Liver (tissue), 9 donors: ENCODE measurements around the gene LDLRAD4. TPM values are rescaled to one million over a fixed set of nuclear protein-coding genes. Genes with fewer than 3 reads are reported as not detected.

Experiments
- DNase-seq: peaks from one replicate; pipeline ENCODE4 v3.0.0-alpha.2; 2017; ENCODE audit warnings: low spot score
- H3K27ac ChIP-seq, 2 donors: one replicate each; pipeline ENCODE4 v1.7.0; 2013; ENCODE audit warnings: inconsistent platforms in 2 of 2, low read length in 2 of 2, control low read depth in 1 of 2, low read depth in 1 of 2, mild to moderate bottlenecking in 1 of 2
- H3K27me3 ChIP-seq, 4 donors: one replicate each; pipeline versions ENCODE4 v1.6.1 to v1.7.0; 2013; ENCODE audit warnings: low read length in 3 of 4, inconsistent platforms in 1 of 4, mild to moderate bottlenecking in 1 of 4, moderate library complexity in 1 of 4; ENCODE audit not compliant: control insufficient read depth in 4 of 4, insufficient read depth in 4 of 4
- H3K36me3 ChIP-seq, 4 donors: one replicate each; pipeline versions ENCODE4 v1.6.1 to v1.7.0; 2013; ENCODE audit warnings: low read length in 3 of 4, mild to moderate bottlenecking in 3 of 4, low read depth in 1 of 4, moderate library complexity in 1 of 4; ENCODE audit not compliant: control insufficient read depth in 4 of 4, insufficient read depth in 3 of 4
- H3K4me1 ChIP-seq, 4 donors: one replicate each; pipeline versions ENCODE4 v1.6.1 to v1.7.0; 2013; ENCODE audit warnings: low read length in 3 of 4, mild to moderate bottlenecking in 3 of 4, moderate library complexity in 1 of 4; ENCODE audit not compliant: control insufficient read depth in 4 of 4, insufficient read depth in 4 of 4
- H3K4me3 ChIP-seq, 3 donors: one replicate each; pipeline versions ENCODE4 v1.6.1 to v1.7.0; 2013; ENCODE audit warnings: low read length in 3 of 3, control low read depth in 1 of 3, low read depth in 1 of 3, mild to moderate bottlenecking in 1 of 3
- H3K9ac ChIP-seq, 2 donors: one replicate each; pipeline ENCODE4 v1.7.0; 2013; ENCODE audit warnings: low read length in 2 of 2, mild to moderate bottlenecking in 2 of 2, moderate library complexity in 2 of 2, control low read depth in 1 of 2, low read depth in 1 of 2
- H3K9me3 ChIP-seq, 4 donors: one replicate each; pipeline versions ENCODE4 v1.6.1 to v1.7.0; 2013; ENCODE audit warnings: low read length in 3 of 4; ENCODE audit not compliant: control insufficient read depth in 4 of 4
- ATF3 ChIP-seq: IDR thresholded peaks from 2 replicates; pipeline ENCODE4 v1.6.1; 2016; ENCODE audit warnings: antibody characterized with exemption
- EGR1 ChIP-seq, 2 donors: IDR thresholded peaks; 2 replicates each; pipeline ENCODE4 v1.6.1; 2016 to 2018; ENCODE audit warnings: antibody characterized with exemption in 2 of 2, low read depth in 2 of 2
- FOXA1 ChIP-seq: IDR thresholded peaks from 2 replicates; pipeline ENCODE4 v1.6.1; 2016; ENCODE audit warnings: antibody characterized with exemption
- FOXA2 ChIP-seq: IDR thresholded peaks from 2 replicates; pipeline ENCODE4 v1.6.1; 2016; ENCODE audit warnings: antibody characterized with exemption
- HNF4A ChIP-seq, 2 donors: conservative IDR thresholded peaks; 2 replicates each; pipeline ENCODE4 v1.6.1; 2016; ENCODE audit warnings: antibody characterized with exemption in 2 of 2, mild to moderate bottlenecking in 2 of 2
- HNF4G ChIP-seq: IDR thresholded peaks from 2 replicates; pipeline ENCODE4 v1.6.1; 2016; ENCODE audit warnings: antibody characterized with exemption
- JUND ChIP-seq, 2 donors: IDR thresholded peaks; 2 replicates each; pipeline ENCODE4 v1.6.1; 2016; ENCODE audit warnings: antibody characterized with exemption in 2 of 2
- MAX ChIP-seq: IDR thresholded peaks from 2 replicates; pipeline ENCODE4 v1.6.1; 2016; ENCODE audit warnings: antibody characterized with exemption
- RAD21 ChIP-seq, 2 donors: IDR thresholded peaks; 2 replicates each; pipeline ENCODE4 v1.6.1; 2016; ENCODE audit warnings: antibody characterized with exemption in 2 of 2, mild to moderate bottlenecking in 2 of 2
- RXRA ChIP-seq, 2 donors: IDR thresholded peaks; 2 replicates each; pipeline ENCODE4 v1.6.1; 2017 to 2018; ENCODE audit warnings: antibody characterized with exemption in 2 of 2, mild to moderate bottlenecking in 1 of 2
- SP1 ChIP-seq: IDR thresholded peaks from 2 replicates; pipeline ENCODE4 v1.6.1; 2018; ENCODE audit warnings: antibody characterized with exemption, mild to moderate bottlenecking
- TAF1 ChIP-seq: conservative IDR thresholded peaks from 2 replicates; pipeline ENCODE4 v1.6.1; 2016; ENCODE audit warnings: antibody characterized with exemption, mild to moderate bottlenecking
- YY1 ChIP-seq: IDR thresholded peaks from 2 replicates; pipeline ENCODE4 v1.6.1; 2016; ENCODE audit warnings: antibody characterized with exemption, mild to moderate bottlenecking
- WGBS: extraction: QIAGEN DNeasy Blood & Tissue Kit; methylation state at CpG from one replicate; pipeline ENCODE4 v1.1.7; 2013; 5-methylcytosine and 5-hydroxymethylcytosine counted together
- polyA plus RNA-seq, 2 donors: library from polyadenylated mRNA; stranded (reverse) in 1 of 2; unstranded in 1 of 2; fragments of 200-250 nt in 1 of 2; fragments of >200 nt in 1 of 2; fragmentation: Nextera tagmentation in 1 of 2; extraction: Ambion mirVana in 1 of 2; gene quantifications; one replicate each; pipeline versions ENCODE4 v1.2.1 to v1.2.3, GENCODE V29; 2013 to 2015
- total RNA-seq, 2 donors: library from RNA; depleted of rRNA; stranded (reverse); fragments of >200 nt; gene quantifications; one replicate each; pipeline ENCODE4 v1.2.3, GENCODE V29; 2014
- TF ChIP-seq, protein P1 (sequence below): IDR thresholded peaks from 2 replicates; pipeline ENCODE4 v1.6.1; 2016; ENCODE audit warnings: antibody characterized with exemption, mild to moderate bottlenecking
- TF ChIP-seq, protein P2 (sequence below): fragments of 150-350 bp; IDR thresholded peaks from 2 replicates; pipeline ENCODE4 v1.5.1; 2017; ENCODE audit warnings: improper control_type of control experiment, low read depth, low read length; ENCODE audit not compliant: missing input control
- TF ChIP-seq, protein P3 (sequence below): IDR thresholded peaks from 2 replicates; pipeline ENCODE4 v1.6.1; 2016; ENCODE audit warnings: antibody characterized with exemption
- donor health status: healthy.
- donor health status: healthy.
- donor health status: healthy.
- donor health status: healthy.
- donor health status: healthy.

Gene LDLRAD4
- total and polyA plus RNA-seq, 4 donors = 4.8 to 41.7 (median 12.7) TPM

GRCh38 chr18:13524054-13524453, 305.5 kb downstream of the LDLRAD4 start (continued):
- TF ChIP-seq YY1 = no peak
- TF ChIP-seq MAX = no peak
- no peak for TF ChIP-seq ATF3
- no peak for TF ChIP-seq RAD21 (IDR thresholded peaks at IDR 0.05)

- 88% methylated on average over 11 of the region's 11 CpGs for WGBS
Observed at GRCh38 chr18:13524811-13525210, 306.3 kb downstream of the LDLRAD4 start.

More at GRCh38 chr18:13524811-13525210, 306.3 kb downstream of the LDLRAD4 start:
- H3K27me3 ChIP-seq = no peaks in the 10 kb centered on the region
- no peak overlapping the region for H3K4me3 ChIP-seq
- H3K9ac ChIP-seq = no peak overlapping the region
- no peak for DNase-seq
- H3K27ac ChIP-seq = no peak overlapping the region
- no peaks in the 10 kb centered on the region for H3K9me3 ChIP-seq
- TF ChIP-seq FOXA2 = no peak
- no peak for TF ChIP-seq RXRA (IDR thresholded peaks at IDR 0.05)
- no peak for TF ChIP-seq SP1
- no peak for TF ChIP-seq MAX
- TF ChIP-seq, protein P1, sequence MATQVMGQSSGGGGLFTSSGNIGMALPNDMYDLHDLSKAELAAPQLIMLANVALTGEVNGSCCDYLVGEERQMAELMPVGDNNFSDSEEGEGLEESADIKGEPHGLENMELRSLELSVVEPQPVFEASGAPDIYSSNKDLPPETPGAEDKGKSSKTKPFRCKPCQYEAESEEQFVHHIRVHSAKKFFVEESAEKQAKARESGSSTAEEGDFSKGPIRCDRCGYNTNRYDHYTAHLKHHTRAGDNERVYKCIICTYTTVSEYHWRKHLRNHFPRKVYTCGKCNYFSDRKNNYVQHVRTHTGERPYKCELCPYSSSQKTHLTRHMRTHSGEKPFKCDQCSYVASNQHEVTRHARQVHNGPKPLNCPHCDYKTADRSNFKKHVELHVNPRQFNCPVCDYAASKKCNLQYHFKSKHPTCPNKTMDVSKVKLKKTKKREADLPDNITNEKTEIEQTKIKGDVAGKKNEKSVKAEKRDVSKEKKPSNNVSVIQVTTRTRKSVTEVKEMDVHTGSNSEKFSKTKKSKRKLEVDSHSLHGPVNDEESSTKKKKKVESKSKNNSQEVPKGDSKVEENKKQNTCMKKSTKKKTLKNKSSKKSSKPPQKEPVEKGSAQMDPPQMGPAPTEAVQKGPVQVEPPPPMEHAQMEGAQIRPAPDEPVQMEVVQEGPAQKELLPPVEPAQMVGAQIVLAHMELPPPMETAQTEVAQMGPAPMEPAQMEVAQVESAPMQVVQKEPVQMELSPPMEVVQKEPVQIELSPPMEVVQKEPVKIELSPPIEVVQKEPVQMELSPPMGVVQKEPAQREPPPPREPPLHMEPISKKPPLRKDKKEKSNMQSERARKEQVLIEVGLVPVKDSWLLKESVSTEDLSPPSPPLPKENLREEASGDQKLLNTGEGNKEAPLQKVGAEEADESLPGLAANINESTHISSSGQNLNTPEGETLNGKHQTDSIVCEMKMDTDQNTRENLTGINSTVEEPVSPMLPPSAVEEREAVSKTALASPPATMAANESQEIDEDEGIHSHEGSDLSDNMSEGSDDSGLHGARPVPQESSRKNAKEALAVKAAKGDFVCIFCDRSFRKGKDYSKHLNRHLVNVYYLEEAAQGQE = no peak
- TF ChIP-seq YY1 = no peak
- no peak for TF ChIP-seq HNF4G
- no peak for TF ChIP-seq HNF4A (conservative IDR thresholded peaks at IDR 0.05)
- TF ChIP-seq, protein P2, sequence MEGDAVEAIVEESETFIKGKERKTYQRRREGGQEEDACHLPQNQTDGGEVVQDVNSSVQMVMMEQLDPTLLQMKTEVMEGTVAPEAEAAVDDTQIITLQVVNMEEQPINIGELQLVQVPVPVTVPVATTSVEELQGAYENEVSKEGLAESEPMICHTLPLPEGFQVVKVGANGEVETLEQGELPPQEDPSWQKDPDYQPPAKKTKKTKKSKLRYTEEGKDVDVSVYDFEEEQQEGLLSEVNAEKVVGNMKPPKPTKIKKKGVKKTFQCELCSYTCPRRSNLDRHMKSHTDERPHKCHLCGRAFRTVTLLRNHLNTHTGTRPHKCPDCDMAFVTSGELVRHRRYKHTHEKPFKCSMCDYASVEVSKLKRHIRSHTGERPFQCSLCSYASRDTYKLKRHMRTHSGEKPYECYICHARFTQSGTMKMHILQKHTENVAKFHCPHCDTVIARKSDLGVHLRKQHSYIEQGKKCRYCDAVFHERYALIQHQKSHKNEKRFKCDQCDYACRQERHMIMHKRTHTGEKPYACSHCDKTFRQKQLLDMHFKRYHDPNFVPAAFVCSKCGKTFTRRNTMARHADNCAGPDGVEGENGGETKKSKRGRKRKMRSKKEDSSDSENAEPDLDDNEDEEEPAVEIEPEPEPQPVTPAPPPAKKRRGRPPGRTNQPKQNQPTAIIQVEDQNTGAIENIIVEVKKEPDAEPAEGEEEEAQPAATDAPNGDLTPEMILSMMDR = no peak
- TF ChIP-seq TAF1 = no peak
- no peak for TF ChIP-seq RAD21 (IDR thresholded peaks at IDR 0.05)
- TF ChIP-seq ATF3 = no peak
- no peak for TF ChIP-seq JUND (IDR thresholded peaks at IDR 0.05)
- no peak for TF ChIP-seq EGR1 (IDR thresholded peaks at IDR 0.05; ENCODE audit: low read depth in 2 of 2)
- no peak for TF ChIP-seq FOXA1
- TF ChIP-seq, protein P3, sequence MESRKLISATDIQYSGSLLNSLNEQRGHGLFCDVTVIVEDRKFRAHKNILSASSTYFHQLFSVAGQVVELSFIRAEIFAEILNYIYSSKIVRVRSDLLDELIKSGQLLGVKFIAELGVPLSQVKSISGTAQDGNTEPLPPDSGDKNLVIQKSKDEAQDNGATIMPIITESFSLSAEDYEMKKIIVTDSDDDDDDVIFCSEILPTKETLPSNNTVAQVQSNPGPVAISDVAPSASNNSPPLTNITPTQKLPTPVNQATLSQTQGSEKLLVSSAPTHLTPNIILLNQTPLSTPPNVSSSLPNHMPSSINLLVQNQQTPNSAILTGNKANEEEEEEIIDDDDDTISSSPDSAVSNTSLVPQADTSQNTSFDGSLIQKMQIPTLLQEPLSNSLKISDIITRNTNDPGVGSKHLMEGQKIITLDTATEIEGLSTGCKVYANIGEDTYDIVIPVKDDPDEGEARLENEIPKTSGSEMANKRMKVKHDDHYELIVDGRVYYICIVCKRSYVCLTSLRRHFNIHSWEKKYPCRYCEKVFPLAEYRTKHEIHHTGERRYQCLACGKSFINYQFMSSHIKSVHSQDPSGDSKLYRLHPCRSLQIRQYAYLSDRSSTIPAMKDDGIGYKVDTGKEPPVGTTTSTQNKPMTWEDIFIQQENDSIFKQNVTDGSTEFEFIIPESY = no peak
- H3K4me1 ChIP-seq = no peaks in the 10 kb centered on the region
- H3K36me3 ChIP-seq = no peaks in the 10 kb centered on the region
